ENCODE data around the gene SEZ6L. TPM values are rescaled to one million over a fixed set of nuclear protein-coding genes. Genes with fewer than 3 reads are reported as not detected.
"Not testable (repeated sequence)": the region's sequence is repeated elsewhere in the genome, so short reads cannot be mapped to it uniquely, and the experiment has no call there.

The SEZ6L gene
- total RNA-seq, 1 donor from 2014 or later = 8.6 TPM

DNA sequence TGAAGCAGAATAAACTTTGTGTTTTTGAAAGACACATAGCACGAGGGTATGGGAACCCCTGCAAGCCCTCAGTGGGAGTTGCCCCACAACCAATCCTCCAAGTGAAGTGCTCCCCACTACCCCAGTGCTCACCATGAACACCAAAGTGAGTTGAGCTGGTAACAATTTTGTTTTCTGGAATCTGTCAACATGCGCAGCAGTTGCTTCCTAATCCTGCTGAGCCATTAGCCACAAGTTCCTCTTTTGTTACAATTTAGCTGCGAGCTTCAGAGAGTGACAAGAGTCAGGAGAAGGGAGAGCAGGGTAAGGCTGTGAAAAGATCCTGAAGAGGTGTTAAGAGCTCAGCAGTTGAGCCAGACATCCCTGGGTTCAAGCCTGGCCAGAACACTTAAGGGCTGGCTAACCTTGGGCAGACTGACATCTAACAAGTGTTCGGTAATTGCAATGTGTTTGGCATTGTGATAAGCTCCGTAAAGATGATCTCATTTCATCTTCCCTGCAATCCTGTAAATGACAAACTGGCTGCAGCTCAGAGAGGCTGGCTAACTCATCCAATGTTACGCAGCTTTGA, 235.7 kb downstream of the SEZ6L start:
- Mint-ChIP-seq H3K4me1 (ENCODE audit: unreplicated experiment) (no peaks in the 10 kb centered on the region), H3K27ac (no peak overlapping the region), H3K4me3 (no peak overlapping the region), H3K9me3 (no peaks in the 10 kb centered on the region), H3K36me3 (no peaks in the 10 kb centered on the region), H3K27me3 (peaks cover 55% of the 10 kb centered on the region)
- no peak for DNase-seq (ENCODE audit: extremely low spot score, unreplicated experiment)
- TF ChIP-seq, protein P1, sequence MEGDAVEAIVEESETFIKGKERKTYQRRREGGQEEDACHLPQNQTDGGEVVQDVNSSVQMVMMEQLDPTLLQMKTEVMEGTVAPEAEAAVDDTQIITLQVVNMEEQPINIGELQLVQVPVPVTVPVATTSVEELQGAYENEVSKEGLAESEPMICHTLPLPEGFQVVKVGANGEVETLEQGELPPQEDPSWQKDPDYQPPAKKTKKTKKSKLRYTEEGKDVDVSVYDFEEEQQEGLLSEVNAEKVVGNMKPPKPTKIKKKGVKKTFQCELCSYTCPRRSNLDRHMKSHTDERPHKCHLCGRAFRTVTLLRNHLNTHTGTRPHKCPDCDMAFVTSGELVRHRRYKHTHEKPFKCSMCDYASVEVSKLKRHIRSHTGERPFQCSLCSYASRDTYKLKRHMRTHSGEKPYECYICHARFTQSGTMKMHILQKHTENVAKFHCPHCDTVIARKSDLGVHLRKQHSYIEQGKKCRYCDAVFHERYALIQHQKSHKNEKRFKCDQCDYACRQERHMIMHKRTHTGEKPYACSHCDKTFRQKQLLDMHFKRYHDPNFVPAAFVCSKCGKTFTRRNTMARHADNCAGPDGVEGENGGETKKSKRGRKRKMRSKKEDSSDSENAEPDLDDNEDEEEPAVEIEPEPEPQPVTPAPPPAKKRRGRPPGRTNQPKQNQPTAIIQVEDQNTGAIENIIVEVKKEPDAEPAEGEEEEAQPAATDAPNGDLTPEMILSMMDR (conservative IDR thresholded peaks at IDR 0.05) = no peak

DNA sequence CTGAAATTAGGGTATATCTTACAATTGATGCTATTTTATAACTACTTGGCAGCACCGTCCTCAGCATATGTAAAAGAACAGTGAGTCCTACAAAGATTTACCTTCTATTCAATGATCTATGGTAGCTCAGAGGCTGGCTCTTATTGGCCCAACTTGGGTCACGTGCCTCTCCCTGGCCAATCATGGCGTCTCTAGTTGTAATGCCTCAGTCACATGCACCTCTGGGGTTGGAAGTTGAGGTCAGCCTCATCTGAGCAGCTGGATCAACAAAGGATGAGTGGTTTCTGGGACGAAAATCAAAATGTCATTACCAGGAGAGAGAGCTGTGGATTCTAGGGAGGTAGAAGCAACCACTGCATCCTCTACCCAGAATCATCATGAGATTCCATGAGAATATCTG, 236.9 kb downstream of the SEZ6L start:
- Mint-ChIP-seq H3K4me1 (ENCODE audit: unreplicated experiment) (no peaks in the 10 kb centered on the region), H3K36me3 (no peaks in the 10 kb centered on the region), H3K27ac (no peak overlapping the region), H3K9me3 (no peaks in the 10 kb centered on the region), H3K4me3 (no peak overlapping the region), H3K27me3 (peaks cover 56% of the 10 kb centered on the region)
- no peak for DNase-seq (ENCODE audit: extremely low spot score, unreplicated experiment)
- TF ChIP-seq, protein P1 (conservative IDR thresholded peaks at IDR 0.05) = no peak

DNA sequence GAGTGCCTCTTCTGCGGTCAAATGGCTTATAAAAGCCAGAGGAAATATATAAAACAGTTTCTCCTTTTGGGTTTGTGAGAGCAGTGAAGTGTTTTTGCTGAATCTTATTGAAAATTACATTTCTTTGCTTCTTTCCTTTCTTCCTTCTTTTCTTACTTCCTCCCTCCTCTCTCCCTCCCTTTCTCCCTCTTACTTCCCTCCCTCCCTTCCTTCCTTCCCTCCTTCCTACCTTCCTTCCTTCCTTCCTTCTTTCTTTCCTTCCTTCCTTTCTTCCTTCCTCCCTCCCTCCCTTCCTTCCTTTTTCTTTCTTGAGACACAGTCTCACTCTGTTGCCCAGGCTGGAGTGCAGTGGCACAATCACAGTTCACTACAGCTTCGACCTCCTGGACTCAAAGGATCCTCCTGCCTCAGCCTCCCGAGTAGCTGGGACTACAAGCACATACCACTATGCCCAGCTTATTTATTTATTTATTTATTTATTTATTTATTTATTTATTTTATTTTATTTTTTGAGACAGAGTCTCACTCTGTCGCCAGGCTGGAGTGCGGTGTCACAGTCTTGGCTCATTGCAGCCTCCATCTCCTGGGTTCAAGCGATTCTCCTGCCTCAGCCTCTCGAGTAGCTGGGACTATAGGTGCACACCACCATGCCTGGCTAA, 239.4 kb downstream of the SEZ6L start:
- not testable (repeated sequence) for H3K4me1 Mint-ChIP-seq (ENCODE audit: unreplicated experiment); H3K4me3 Mint-ChIP-seq; DNase-seq (ENCODE audit: extremely low spot score, unreplicated experiment); H3K9me3 Mint-ChIP-seq; H3K36me3 Mint-ChIP-seq; H3K27ac Mint-ChIP-seq
- peaks cover 50% of the 10 kb centered on the region for H3K27me3 Mint-ChIP-seq

DNA sequence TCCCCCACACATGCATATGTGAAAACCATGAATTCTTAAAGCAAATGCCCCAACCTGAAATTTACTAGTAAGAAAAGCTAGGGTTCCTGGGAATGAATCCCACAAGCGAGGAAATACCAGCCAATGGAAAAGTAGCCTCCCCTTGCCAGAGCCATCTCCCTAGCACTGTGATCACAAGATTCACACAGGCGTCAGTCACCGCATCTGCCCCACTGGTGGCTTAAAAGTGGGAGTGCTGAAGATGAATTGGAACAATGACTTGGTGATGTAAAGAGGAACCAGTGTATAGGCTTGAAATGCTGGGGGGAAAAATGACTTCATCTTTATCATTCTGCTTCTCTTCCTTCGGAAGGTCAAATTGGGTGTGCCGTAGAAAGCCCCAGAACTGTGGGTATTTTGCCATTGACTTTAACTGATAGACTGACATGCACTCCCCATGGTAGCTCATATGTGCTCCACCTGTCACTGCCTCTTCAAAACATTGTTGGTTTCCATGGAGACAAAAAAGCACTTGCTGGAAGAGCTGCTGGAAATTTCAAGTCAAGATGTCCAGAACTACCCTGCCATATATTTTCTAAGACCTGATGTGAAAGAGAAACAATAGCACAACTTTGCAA, 240.6 kb downstream of the SEZ6L start:
- H3K36me3 Mint-ChIP-seq = no peaks in the 10 kb centered on the region
- H3K4me1 Mint-ChIP-seq (ENCODE audit: unreplicated experiment) = no peaks in the 10 kb centered on the region
- DNase-seq (ENCODE audit: extremely low spot score, unreplicated experiment) = no peak
- no peak overlapping the region for H3K27ac Mint-ChIP-seq
- TF ChIP-seq, protein P1 (conservative IDR thresholded peaks at IDR 0.05) = no peak
- no peaks in the 10 kb centered on the region for H3K9me3 Mint-ChIP-seq
- H3K4me3 Mint-ChIP-seq = no peak overlapping the region
- peaks cover 47% of the 10 kb centered on the region for H3K27me3 Mint-ChIP-seq

DNA sequence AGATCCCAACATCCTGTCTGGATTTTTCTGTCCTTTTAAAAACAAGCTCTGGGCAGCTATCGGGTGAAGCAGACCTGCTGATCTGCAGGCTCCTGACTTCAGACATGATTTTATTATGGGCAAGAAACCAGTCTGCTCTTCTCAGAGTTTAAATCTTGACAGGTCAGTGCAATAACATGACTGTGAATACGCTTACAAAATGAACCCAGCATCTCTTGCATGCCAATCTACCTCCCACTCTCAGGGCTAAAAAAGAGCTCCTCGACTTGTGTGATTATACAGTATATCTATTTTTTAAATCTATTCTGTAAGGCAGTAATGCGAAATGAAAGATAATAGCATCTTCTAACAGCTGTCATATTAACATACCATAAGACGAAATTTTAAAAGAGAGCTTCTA, 241.1 kb downstream of the SEZ6L start:
- Mint-ChIP-seq H3K27me3 (peaks cover 42% of the 10 kb centered on the region), H3K27ac (no peak overlapping the region), H3K4me3 (no peak overlapping the region), H3K4me1 (ENCODE audit: unreplicated experiment) (no peaks in the 10 kb centered on the region), H3K9me3 (no peaks in the 10 kb centered on the region), H3K36me3 (no peaks in the 10 kb centered on the region)
- TF ChIP-seq, protein P1 (conservative IDR thresholded peaks at IDR 0.05) = no peak
- no peak for DNase-seq (ENCODE audit: extremely low spot score, unreplicated experiment)

DNA sequence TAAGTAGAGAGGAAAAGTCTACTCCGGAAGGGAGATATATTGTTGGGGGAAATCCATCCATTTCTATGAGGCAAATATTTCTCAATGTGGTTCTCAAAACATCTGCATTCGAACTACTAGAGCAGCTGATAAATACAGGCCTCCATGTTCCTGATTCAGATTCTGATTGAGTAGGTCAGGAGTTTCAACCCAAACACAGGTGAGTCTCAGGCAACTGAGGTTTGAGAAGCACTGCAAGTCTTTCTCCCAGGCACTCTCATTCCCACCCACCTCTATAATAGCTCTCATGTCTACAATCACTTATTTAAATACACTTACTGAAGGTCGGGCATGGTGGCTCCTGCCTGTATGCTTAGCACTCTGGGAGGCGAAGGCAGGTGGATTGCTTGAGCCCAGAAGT, 245.1 kb downstream of the SEZ6L start:
- no peak overlapping the region for H3K27ac Mint-ChIP-seq

More for the DNA sequence above, 245.1 kb downstream of the SEZ6L start:
- H3K27me3 Mint-ChIP-seq = peaks cover 59% of the 10 kb centered on the region
- DNase-seq (ENCODE audit: extremely low spot score, unreplicated experiment) = no peak
- H3K36me3 Mint-ChIP-seq = no peaks in the 10 kb centered on the region
- H3K4me1 Mint-ChIP-seq (ENCODE audit: unreplicated experiment) = no peaks in the 10 kb centered on the region
- no peaks in the 10 kb centered on the region for H3K9me3 Mint-ChIP-seq
- no peak overlapping the region for H3K4me3 Mint-ChIP-seq
- TF ChIP-seq, protein P1 (conservative IDR thresholded peaks at IDR 0.05) = no peak

All from type B pancreatic cell (in vitro differentiated cells).